Loucy (cell line): Measurements from ENCODE around the gene SLC25A26.

Experiments used
- H2AFZ ChIP-seq: fragments of 200-600 bp; sonication (generic); 2 replicates; pipeline ENCODE4 v1.6.0; 2016; ENCODE audit warnings: antibody characterized with exemption, mild to moderate bottlenecking, low read length, moderate library complexity
- H3F3A ChIP-seq: fragments of 200-600 bp; 2 replicates; pipeline ENCODE4 v1.6.0; 2016; ENCODE audit warnings: antibody characterized with exemption, low read depth, mild to moderate bottlenecking
- H3K27me3 ChIP-seq: fragments of 200-600 bp; sonication (generic); 2 replicates; pipeline ENCODE4 v1.6.1; 2014; ENCODE audit warnings: low read length, mild to moderate bottlenecking; ENCODE audit not compliant: insufficient read depth, poor library complexity, severe bottlenecking
- H3K36me3 ChIP-seq: fragments of 200-600 bp; sonication (generic); 2 replicates; pipeline ENCODE4 v1.6.1; 2016; ENCODE audit warnings: low read length; ENCODE audit not compliant: insufficient read depth
- H3K4me1 ChIP-seq: fragments of 200-600 bp; sonication (generic); 2 replicates; pipeline ENCODE4 v1.5.1; 2014; ENCODE audit warnings: low read length, mild to moderate bottlenecking; ENCODE audit not compliant: insufficient read depth, poor library complexity, severe bottlenecking
- H3K4me2 ChIP-seq: fragments of 200-600 bp; sonication (generic); 2 replicates; pipeline ENCODE4 v1.6.0; 2014; ENCODE audit warnings: antibody characterized with exemption, low read length, low read depth, mild to moderate bottlenecking; ENCODE audit not compliant: poor library complexity, severe bottlenecking
- H3K4me3 ChIP-seq: fragments of 200-600 bp; sonication (generic); 2 replicates; pipeline ENCODE4 v1.5.1; 2014; ENCODE audit warnings: low read length, mild to moderate bottlenecking, mixed read lengths; ENCODE audit not compliant: poor library complexity, severe bottlenecking
- H3K79me2 ChIP-seq: fragments of 200-600 bp; sonication (generic); 2 replicates; pipeline ENCODE4 v1.6.1; 2014; ENCODE audit warnings: low read length; ENCODE audit not compliant: insufficient read depth
- H3K9ac ChIP-seq: fragments of 200-600 bp; sonication (generic); 2 replicates; pipeline ENCODE4 v1.6.0; 2014; ENCODE audit warnings: mild to moderate bottlenecking, low read depth, low read length, moderate library complexity; ENCODE audit not compliant: poor library complexity, severe bottlenecking
- H3K9me2 ChIP-seq: fragments of 200-600 bp; sonication (generic); replicated peaks from 2 replicates; pipeline ENCODE4 v1.6.1; 2016; ENCODE audit warnings: low read depth, low read length, mixed read lengths
- H3K9me3 ChIP-seq: fragments of 200-600 bp; sonication (generic); 2 replicates; pipeline ENCODE4 v1.6.1; 2014; ENCODE audit warnings: mild to moderate bottlenecking, antibody characterized with exemption, low read length, low read depth; ENCODE audit not compliant: insufficient read depth
- H4K20me1 ChIP-seq: fragments of 200-600 bp; sonication (generic); 2 replicates; pipeline ENCODE4 v1.6.0; 2014; ENCODE audit warnings: antibody characterized with exemption, low read length, mild to moderate bottlenecking; ENCODE audit not compliant: insufficient read depth, poor library complexity, severe bottlenecking
- CTCF ChIP-seq: fragments of 200-600 bp; sonication (generic); conservative IDR thresholded peaks from 2 replicates; pipeline ENCODE4 v1.5.1; 2014; ENCODE audit warnings: mild to moderate bottlenecking, antibody characterized with exemption, low read length
- EZH2phosphoT487 ChIP-seq: fragments of 200-600 bp; IDR thresholded peaks from 2 replicates; pipeline ENCODE4 v1.6.1; 2018; ENCODE audit warnings: antibody characterized with exemption, mild to moderate bottlenecking, moderate library complexity, borderline replicate concordance

Gene SLC25A26

GRCh38 chr3:66229931-66230330 is 9.1 kb downstream of the SLC25A26 start:
- H2AFZ ChIP-seq, result no peak overlapping the region
- H3K36me3 ChIP-seq, result no peaks in the 10 kb centered on the region
- H3K4me2 ChIP-seq, result peak overlapping the region; percentile 13
- no peaks in the 10 kb centered on the region for H3K9me3 ChIP-seq
- TF ChIP-seq EZH2phosphoT487 (no peak), CTCF (no peak)
- H3K79me2 ChIP-seq, result peaks cover 23% of the 10 kb centered on the region; the same call in 1 of the 2 replicates
- no peaks in the 10 kb centered on the region for H3K9me2 ChIP-seq
- no peaks in the 10 kb centered on the region for H4K20me1 ChIP-seq
- no peak overlapping the region for H3K4me3 ChIP-seq
- no peak overlapping the region for H3K9ac ChIP-seq
- peaks cover 43% of the 10 kb centered on the region for H3K4me1 ChIP-seq
- no peaks in the 10 kb centered on the region for H3K27me3 ChIP-seq
- H3F3A ChIP-seq, result no peaks in the 10 kb centered on the region

- TF ChIP-seq CTCF (no peak), EZH2phosphoT487 (no peak)
- Histone ChIP-seq H3K4me2 (peak overlapping the region; percentile 4), H3K27me3 (no peaks in the 10 kb centered on the region), H4K20me1 (no peaks in the 10 kb centered on the region), H3K9ac (no peak overlapping the region), H3K9me2 (no peaks in the 10 kb centered on the region), H3K4me1 (peaks cover 29% of the 10 kb centered on the region), H3K79me2 (peaks cover 24% of the 10 kb centered on the region; the same call in 1 of the 2 replicates), H3K36me3 (peaks cover 8% of the 10 kb centered on the region; the same call in 1 of the 2 replicates), H3F3A (no peaks in the 10 kb centered on the region), H2AFZ (no peak overlapping the region), H3K9me3 (no peaks in the 10 kb centered on the region), H3K4me3 (no peak overlapping the region)
These were observed 12.2 kb downstream of the SLC25A26 start for GRCh38 chr3:66233033-66233432.

GRCh38 chr3:66236281-66236680 is 15.5 kb downstream of the SLC25A26 start:
- no peak overlapping the region for H3K4me3 ChIP-seq
- peaks cover 18% of the 10 kb centered on the region for H3K4me1 ChIP-seq
- H3K27me3 ChIP-seq, result no peaks in the 10 kb centered on the region
- H2AFZ ChIP-seq, result no peak overlapping the region
- H3K9me3 ChIP-seq, result peaks cover 8% of the 10 kb centered on the region; the same call in 1 of the 2 replicates
- peaks cover 13% of the 10 kb centered on the region for H3F3A ChIP-seq
- H3K79me2 ChIP-seq, result peaks cover 18% of the 10 kb centered on the region
- no peaks in the 10 kb centered on the region for H3K9me2 ChIP-seq
- no peaks in the 10 kb centered on the region for H4K20me1 ChIP-seq
- no peak overlapping the region for H3K9ac ChIP-seq
- peaks cover 12% of the 10 kb centered on the region; the same call in 1 of the 2 replicates for H3K36me3 ChIP-seq
- TF ChIP-seq CTCF, result peak; percentile 47
- TF ChIP-seq EZH2phosphoT487, result no peak
- H3K4me2 ChIP-seq, result no peak overlapping the region
